Stomach (tissue), 4 donors: ENCODE results near the gene TRAM2.

Experiments used
- POLR2A ChIP-seq, 4 donors: fragments of 450-650 bp; IDR thresholded peaks; one replicate each; pipeline ENCODE4 v1.6.1; 2016; ENCODE audit warnings: antibody characterized with exemption in 4 of 4, control low read depth in 2 of 4, mild to moderate bottlenecking in 1 of 4, moderate library complexity in 1 of 4
- POLR2AphosphoS5 ChIP-seq, 3 donors: sonication (generic); formaldehyde crosslinking; IDR thresholded peaks; one replicate each; pipeline ENCODE4 v1.6.1; 2016; ENCODE audit warnings: antibody characterized with exemption in 3 of 3
- TF ChIP-seq, protein P1 (sequence below), 7 experiments: fragments of 450-650 bp in 4 of 7; fragments of 200-600 bp in 3 of 7; sonication (generic) in 3 of 7; IDR thresholded peaks; one replicate each; pipeline ENCODE4 v1.5.1; 2016 to 2019; ENCODE audit warnings: antibody characterized with exemption in 7 of 7, control low read depth in 2 of 7, mild to moderate bottlenecking in 1 of 7

DNA sequence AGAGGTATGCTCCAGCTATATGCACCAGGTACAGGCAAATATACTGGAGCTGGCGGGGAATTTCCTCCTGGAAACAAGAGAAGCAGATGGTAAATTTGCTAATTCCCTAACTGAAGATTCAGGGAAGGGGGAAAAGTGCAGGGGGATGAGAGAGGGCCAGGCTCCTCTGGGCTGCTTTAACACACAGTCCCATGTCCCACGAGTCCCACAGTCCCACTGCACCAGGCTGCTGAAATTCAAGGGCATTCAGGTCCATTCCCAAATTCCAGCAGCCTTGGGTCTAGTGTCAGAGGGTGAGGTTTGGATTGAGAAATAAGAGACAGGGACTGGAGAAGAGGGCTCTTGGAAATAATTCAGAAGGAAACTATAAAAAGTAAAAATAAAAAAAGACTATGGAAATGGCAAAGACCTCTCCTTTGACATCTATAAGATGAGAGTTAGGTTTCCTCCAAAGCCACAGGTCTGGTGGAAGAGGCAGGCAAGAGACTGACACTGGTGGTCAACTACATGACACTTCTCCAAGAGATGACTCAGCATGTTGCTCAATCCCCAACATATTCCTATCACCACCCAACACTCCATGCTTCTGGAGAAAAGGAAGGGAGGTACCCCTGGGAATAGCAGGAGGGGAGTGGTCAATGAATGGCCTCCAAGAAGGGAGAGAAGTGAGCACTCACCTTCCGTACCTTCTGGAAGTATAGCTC is 69.2 kb downstream of the TRAM2 start:
- TF ChIP-seq, protein P1, sequence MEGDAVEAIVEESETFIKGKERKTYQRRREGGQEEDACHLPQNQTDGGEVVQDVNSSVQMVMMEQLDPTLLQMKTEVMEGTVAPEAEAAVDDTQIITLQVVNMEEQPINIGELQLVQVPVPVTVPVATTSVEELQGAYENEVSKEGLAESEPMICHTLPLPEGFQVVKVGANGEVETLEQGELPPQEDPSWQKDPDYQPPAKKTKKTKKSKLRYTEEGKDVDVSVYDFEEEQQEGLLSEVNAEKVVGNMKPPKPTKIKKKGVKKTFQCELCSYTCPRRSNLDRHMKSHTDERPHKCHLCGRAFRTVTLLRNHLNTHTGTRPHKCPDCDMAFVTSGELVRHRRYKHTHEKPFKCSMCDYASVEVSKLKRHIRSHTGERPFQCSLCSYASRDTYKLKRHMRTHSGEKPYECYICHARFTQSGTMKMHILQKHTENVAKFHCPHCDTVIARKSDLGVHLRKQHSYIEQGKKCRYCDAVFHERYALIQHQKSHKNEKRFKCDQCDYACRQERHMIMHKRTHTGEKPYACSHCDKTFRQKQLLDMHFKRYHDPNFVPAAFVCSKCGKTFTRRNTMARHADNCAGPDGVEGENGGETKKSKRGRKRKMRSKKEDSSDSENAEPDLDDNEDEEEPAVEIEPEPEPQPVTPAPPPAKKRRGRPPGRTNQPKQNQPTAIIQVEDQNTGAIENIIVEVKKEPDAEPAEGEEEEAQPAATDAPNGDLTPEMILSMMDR (IDR thresholded peaks at IDR 0.05), result no peak
- TF ChIP-seq POLR2AphosphoS5 (IDR thresholded peaks at IDR 0.05) (no peak), POLR2A (IDR thresholded peaks at IDR 0.05) (no peak)
